Fibroblast of villous mesenchyme (primary cell): ENCODE results near the gene LRP1B. TPM values are rescaled to one million over a fixed set of nuclear protein-coding genes. Genes with fewer than 3 reads are reported as not detected.

Experiments
- DNase-seq: peaks from one replicate; pipeline ENCODE4 v3.0.0-alpha.2; 2010; ENCODE audit warnings: low read depth
- H3K4me3 ChIP-seq: 2 replicates; pipeline ENCODE4 v1.5.1; 2011; ENCODE audit warnings: low read depth, mild to moderate bottlenecking, low read length
- total RNA-seq: library from RNA; depleted of rRNA; stranded (reverse); fragments of >200 nt; gene quantifications from 2 replicates; pipeline ENCODE4 v1.2.3, GENCODE V29; 2012
- TF ChIP-seq, protein P1 (sequence below): IDR thresholded peaks from 2 replicates; pipeline ENCODE4 v1.5.1; 2012; ENCODE audit warnings: low read depth, mild to moderate bottlenecking, low read length; ENCODE audit not compliant: insufficient read depth

LRP1B gene
- total RNA-seq, 1 donor: 2.2 TPM

DNA sequence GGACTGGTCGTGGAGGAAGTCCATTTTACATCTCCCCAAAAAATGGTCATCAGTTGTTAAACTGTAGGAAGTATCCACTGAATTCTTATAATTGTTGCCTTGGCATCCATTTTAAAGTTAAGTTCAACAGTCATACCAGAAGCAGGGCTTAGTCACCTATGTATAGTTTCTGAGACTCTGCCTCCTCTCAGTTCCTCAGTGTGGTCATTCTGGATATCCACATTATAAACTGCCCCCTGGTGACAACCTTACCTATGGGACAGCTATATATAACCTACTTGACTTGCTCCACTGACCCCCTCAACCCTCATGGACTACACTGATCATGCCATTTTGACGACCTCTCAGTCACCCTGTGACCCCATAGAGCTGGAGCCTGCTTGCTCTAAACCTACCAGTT, 617.0 kb downstream of the LRP1B start:
- TF ChIP-seq, protein P1, sequence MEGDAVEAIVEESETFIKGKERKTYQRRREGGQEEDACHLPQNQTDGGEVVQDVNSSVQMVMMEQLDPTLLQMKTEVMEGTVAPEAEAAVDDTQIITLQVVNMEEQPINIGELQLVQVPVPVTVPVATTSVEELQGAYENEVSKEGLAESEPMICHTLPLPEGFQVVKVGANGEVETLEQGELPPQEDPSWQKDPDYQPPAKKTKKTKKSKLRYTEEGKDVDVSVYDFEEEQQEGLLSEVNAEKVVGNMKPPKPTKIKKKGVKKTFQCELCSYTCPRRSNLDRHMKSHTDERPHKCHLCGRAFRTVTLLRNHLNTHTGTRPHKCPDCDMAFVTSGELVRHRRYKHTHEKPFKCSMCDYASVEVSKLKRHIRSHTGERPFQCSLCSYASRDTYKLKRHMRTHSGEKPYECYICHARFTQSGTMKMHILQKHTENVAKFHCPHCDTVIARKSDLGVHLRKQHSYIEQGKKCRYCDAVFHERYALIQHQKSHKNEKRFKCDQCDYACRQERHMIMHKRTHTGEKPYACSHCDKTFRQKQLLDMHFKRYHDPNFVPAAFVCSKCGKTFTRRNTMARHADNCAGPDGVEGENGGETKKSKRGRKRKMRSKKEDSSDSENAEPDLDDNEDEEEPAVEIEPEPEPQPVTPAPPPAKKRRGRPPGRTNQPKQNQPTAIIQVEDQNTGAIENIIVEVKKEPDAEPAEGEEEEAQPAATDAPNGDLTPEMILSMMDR: no peak
- DNase-seq: no peak
- no peak overlapping the region for H3K4me3 ChIP-seq

DNA sequence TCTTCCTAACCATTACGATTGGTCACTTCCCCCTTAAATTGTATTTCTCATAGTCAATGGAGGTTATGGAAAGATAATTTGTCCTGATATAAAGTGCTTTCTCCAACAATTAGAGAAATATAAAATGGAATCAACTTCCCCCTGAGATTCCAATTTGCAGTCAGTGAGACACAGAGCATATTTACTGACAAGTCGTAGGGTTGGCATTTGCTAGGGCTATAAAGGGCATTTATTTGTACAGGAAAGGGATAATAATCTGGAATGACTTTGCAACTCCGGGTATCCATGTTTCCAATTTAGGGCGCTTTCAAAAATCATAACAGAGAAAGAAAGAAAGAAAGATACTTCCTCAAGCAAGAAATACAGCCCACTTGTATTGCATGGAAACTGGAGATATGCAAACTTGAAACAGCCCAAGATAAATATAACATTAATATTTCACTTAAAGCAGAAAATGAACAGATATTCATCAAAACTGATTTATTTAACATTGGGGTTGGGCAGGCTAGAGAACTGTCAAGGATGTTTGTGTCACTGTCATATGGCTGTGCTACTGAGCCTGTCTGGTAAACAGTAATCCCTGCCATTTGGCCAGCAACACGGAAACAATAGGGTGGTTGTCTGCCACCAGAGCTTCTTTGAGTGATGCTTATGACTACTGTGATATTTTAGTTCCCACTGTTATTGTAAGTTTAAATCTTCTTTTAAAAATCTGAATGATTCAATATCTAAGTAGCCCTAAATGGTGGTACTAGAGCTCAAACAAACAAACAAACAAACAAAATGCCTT, 621.8 kb downstream of the LRP1B start:
- H3K4me3 ChIP-seq: no peak overlapping the region
- TF ChIP-seq, protein P1: no peak
- no peak for DNase-seq

DNA sequence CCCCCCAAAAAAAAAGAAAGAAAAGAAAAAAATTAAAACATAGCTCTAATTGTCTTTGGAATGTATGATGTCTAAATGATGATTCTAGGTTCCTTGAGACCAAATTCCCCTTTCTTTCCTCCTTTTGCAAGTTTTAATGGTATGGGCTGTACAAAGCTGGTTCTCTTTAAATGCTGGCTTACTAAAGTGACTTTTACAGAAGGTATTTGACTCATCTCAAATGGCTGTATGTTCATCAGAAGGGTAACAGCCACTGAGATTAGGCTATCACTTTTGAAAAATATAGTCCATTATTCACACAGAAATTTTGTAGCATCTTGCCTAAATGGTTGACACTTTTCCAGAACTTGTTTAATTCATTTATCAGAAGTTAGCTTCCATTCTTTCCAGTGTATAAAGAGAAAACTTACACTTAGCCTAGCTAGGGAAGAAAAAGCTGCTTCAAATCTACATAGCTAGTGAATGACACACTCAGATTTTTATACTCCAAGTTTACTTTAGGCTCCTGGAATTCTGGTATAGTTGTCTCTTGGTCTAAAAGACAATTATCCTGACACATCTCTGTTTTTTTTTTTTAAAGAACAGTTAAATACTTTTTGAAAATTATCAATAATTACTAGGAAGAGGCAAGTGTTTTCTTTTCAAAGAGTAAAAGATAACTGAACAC, 622.6 kb downstream of the LRP1B start:
- DNase-seq: no peak
- H3K4me3 ChIP-seq: no peak overlapping the region
- TF ChIP-seq, protein P1: no peak

DNA sequence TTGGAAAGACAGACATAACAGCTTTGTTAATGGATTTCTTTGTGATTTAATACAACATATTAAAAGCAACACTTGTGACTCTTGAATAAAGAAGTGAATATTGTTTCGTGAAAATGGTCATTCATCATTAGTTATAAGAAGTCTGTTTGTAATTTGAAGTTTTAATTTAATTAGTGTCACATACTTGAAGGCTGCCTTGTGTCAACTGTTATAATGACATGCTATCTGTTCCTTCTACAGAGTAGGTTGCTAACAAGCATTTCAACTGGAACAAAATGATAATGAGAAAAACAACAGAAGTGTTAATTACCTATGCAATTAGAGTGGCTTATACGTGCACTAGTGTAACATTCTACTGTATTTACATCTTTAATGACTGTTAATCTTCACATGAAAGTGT, 624.7 kb downstream of the LRP1B start:
- TF ChIP-seq, protein P1: no peak
- H3K4me3 ChIP-seq: no peak overlapping the region
- DNase-seq: no peak

DNA sequence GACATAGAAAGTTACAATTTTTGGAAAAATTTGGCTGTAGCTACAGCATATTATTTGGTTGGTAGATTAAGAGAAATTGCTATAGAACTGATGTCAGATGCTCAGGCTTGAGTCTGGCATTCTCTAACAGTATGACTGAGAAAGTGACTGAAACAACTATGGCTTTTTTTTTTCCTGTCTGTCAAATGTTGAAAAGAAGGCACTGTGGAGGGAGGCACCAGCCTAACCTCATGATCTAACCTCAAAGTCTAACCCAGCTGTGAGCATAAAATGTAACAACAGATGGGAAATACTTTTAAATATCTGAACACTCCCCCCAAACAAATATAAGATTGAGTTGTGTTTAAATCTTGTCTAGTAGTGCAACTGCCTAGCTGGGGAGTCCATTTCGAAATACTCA, 629.1 kb downstream of the LRP1B start:
- H3K4me3 ChIP-seq: no peak overlapping the region
- no peak for DNase-seq
- TF ChIP-seq, protein P1: no peak

DNA sequence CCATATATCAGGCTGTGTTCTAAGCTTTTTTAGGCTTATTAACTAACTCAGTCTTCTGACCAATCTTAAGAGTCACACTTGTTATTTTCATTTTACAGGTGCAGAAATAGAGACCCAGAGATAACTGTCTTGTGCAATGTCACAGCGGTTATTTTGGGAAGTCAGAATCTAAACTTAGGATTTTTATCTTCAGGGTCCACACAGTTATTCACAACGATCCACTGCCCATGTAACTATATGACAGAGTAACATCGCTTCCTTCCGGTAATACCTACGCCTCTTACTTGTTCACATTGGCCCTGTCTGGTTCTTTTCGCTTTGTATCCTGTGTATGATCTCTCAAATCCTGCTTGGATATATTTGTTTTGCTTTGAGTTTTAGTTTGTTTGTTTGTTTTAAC, 631.7 kb downstream of the LRP1B start:
- no peak overlapping the region for H3K4me3 ChIP-seq
- no peak for DNase-seq
- TF ChIP-seq, protein P1: no peak
